K562 (cell line): Measurements from ENCODE around the gene NAA10. TPM values are rescaled to one million over a fixed set of nuclear protein-coding genes. Genes with fewer than 3 reads are reported as not detected.

Experiments used
- ILF3 ChIP-seq: fragments of 450-650 bp; IDR thresholded peaks from 2 replicates; pipeline ENCODE4 v1.6.1; 2018; ENCODE audit warnings: antibody characterized with exemption, mild to moderate bottlenecking, moderate library complexity, borderline replicate concordance
- MEIS2 ChIP-seq: fragments of 450-650 bp; IDR thresholded peaks from 2 replicates; pipeline ENCODE4 v1.6.1; 2014; ENCODE audit warnings: mild to moderate bottlenecking; ENCODE audit not compliant: partially characterized antibody
- PREB ChIP-seq: sonication (generic); formaldehyde crosslinking; IDR thresholded peaks from 2 replicates; pipeline ENCODE4 v1.8.1; 2023; ENCODE audit warnings: mild to moderate bottlenecking, missing genetic modification reagents
- RB1 ChIP-seq: fragments of 450-650 bp; IDR thresholded peaks from 2 replicates; pipeline ENCODE4 v1.6.1; 2017; ENCODE audit warnings: low read depth, mild to moderate bottlenecking
- SMARCC2 ChIP-seq: fragments of 450-650 bp; IDR thresholded peaks from 2 replicates; pipeline ENCODE4 v1.6.1; 2017; ENCODE audit warnings: antibody characterized with exemption, moderate library complexity, mild to moderate bottlenecking, low read depth
- ZBTB9 ChIP-seq: fragments of 450-650 bp; formaldehyde crosslinking; IDR thresholded peaks from 2 replicates; pipeline ENCODE4 v1.4.0; 2020; ENCODE audit warnings: mild to moderate bottlenecking, moderate library complexity
- ZNF134 ChIP-seq: fragments of 250-450 bp; sonication (Bioruptor Pico); conservative IDR thresholded peaks from 2 replicates; pipeline ENCODE4 v1.4.0; 2020
- ZNF217 ChIP-seq: sonication (generic); formaldehyde crosslinking; IDR thresholded peaks from 2 replicates; pipeline ENCODE4 v1.8.0; 2022; ENCODE audit warnings: mild to moderate bottlenecking, missing genetic modification reagents
- ZNF280B ChIP-seq: fragments of 250-450 bp; sonication (Bioruptor Pico); IDR thresholded peaks from 2 replicates; pipeline ENCODE4 v1.5.1; 2021; ENCODE audit warnings: mild to moderate bottlenecking
- polyA plus RNA-seq, 8 experiments: library from polyadenylated mRNA; depleted of rRNA in 4 of 8; stranded (reverse) in 5 of 8; unstranded in 3 of 8; fragments of >200 nt; fragmentation: Nextera tagmentation in 2 of 8; fragmentation: Illumina TruSeq in 1 of 8; extraction: Ambion mirVana in 2 of 8; extraction: Trizol in 1 of 8; gene quantifications; 2 replicates each; pipeline versions ENCODE4 v1.2.1 to v1.2.3, GENCODE V29; 2011 to 2014; ENCODE audit warnings: inconsistent platforms in 1 of 8, missing spikeins in 1 of 8
- total RNA-seq, 7 experiments: library from RNA; depleted of rRNA in 6 of 7; stranded (reverse); fragments of >200 nt in 6 of 7; fragmentation: Illumina TruSeq in 2 of 7; extraction: Trizol in 2 of 7; gene quantifications; 2 replicates each; pipeline versions ENCODE4 v1.2.1 to v1.2.3, GENCODE V29; 2011 to 2021; ENCODE audit warnings: low replicate concordance in 1 of 7
- TF ChIP-seq, protein P1 (sequence below): fragments of 450-650 bp; IDR thresholded peaks from 2 replicates; pipeline ENCODE4 v1.6.1; 2016; ENCODE audit warnings: mild to moderate bottlenecking, moderate library complexity

The NAA10 gene
- total and polyA plus RNA-seq, 9 of the 15 experiments (the other 6 are each of a cell fraction or from before 2014, with no cell fraction given) = 11.1 to 250 (median 134) TPM

- TF ChIP-seq ZNF280B (CRISPR knock-in tag) (no peak), MEIS2 (no peak), RB1 (no peak), ZNF134 (CRISPR knock-in tag) (no peak), ILF3 (no peak), ZNF217 (CRISPR knock-in tag) (no peak), SMARCC2 (no peak), ZBTB9 (CRISPR knock-in tag) (peak; percentile 92), PREB (CRISPR knock-in tag) (no peak)
- TF ChIP-seq, protein P1, sequence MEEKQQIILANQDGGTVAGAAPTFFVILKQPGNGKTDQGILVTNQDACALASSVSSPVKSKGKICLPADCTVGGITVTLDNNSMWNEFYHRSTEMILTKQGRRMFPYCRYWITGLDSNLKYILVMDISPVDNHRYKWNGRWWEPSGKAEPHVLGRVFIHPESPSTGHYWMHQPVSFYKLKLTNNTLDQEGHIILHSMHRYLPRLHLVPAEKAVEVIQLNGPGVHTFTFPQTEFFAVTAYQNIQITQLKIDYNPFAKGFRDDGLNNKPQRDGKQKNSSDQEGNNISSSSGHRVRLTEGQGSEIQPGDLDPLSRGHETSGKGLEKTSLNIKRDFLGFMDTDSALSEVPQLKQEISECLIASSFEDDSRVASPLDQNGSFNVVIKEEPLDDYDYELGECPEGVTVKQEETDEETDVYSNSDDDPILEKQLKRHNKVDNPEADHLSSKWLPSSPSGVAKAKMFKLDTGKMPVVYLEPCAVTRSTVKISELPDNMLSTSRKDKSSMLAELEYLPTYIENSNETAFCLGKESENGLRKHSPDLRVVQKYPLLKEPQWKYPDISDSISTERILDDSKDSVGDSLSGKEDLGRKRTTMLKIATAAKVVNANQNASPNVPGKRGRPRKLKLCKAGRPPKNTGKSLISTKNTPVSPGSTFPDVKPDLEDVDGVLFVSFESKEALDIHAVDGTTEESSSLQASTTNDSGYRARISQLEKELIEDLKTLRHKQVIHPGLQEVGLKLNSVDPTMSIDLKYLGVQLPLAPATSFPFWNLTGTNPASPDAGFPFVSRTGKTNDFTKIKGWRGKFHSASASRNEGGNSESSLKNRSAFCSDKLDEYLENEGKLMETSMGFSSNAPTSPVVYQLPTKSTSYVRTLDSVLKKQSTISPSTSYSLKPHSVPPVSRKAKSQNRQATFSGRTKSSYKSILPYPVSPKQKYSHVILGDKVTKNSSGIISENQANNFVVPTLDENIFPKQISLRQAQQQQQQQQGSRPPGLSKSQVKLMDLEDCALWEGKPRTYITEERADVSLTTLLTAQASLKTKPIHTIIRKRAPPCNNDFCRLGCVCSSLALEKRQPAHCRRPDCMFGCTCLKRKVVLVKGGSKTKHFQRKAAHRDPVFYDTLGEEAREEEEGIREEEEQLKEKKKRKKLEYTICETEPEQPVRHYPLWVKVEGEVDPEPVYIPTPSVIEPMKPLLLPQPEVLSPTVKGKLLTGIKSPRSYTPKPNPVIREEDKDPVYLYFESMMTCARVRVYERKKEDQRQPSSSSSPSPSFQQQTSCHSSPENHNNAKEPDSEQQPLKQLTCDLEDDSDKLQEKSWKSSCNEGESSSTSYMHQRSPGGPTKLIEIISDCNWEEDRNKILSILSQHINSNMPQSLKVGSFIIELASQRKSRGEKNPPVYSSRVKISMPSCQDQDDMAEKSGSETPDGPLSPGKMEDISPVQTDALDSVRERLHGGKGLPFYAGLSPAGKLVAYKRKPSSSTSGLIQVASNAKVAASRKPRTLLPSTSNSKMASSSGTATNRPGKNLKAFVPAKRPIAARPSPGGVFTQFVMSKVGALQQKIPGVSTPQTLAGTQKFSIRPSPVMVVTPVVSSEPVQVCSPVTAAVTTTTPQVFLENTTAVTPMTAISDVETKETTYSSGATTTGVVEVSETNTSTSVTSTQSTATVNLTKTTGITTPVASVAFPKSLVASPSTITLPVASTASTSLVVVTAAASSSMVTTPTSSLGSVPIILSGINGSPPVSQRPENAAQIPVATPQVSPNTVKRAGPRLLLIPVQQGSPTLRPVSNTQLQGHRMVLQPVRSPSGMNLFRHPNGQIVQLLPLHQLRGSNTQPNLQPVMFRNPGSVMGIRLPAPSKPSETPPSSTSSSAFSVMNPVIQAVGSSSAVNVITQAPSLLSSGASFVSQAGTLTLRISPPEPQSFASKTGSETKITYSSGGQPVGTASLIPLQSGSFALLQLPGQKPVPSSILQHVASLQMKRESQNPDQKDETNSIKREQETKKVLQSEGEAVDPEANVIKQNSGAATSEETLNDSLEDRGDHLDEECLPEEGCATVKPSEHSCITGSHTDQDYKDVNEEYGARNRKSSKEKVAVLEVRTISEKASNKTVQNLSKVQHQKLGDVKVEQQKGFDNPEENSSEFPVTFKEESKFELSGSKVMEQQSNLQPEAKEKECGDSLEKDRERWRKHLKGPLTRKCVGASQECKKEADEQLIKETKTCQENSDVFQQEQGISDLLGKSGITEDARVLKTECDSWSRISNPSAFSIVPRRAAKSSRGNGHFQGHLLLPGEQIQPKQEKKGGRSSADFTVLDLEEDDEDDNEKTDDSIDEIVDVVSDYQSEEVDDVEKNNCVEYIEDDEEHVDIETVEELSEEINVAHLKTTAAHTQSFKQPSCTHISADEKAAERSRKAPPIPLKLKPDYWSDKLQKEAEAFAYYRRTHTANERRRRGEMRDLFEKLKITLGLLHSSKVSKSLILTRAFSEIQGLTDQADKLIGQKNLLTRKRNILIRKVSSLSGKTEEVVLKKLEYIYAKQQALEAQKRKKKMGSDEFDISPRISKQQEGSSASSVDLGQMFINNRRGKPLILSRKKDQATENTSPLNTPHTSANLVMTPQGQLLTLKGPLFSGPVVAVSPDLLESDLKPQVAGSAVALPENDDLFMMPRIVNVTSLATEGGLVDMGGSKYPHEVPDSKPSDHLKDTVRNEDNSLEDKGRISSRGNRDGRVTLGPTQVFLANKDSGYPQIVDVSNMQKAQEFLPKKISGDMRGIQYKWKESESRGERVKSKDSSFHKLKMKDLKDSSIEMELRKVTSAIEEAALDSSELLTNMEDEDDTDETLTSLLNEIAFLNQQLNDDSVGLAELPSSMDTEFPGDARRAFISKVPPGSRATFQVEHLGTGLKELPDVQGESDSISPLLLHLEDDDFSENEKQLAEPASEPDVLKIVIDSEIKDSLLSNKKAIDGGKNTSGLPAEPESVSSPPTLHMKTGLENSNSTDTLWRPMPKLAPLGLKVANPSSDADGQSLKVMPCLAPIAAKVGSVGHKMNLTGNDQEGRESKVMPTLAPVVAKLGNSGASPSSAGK = peak; percentile 91
These were observed 35.7 kb upstream of the NAA10 start (continued) for GRCh38 chrX:153970357-153971123.
